CD4-positive, alpha-beta memory T cell (primary cell): ENCODE measurements around the gene CRTAC1. TPM values are rescaled to one million over a fixed set of nuclear protein-coding genes. Genes with fewer than 3 reads are reported as not detected.
A peak's percentile ranks its signal among the peaks of the same experiment; 100 is the strongest.

ENCODE experiments used
- CTCF ChIA-PET: fragments of 350-600 bp; sonication (Branson Sonifier 250); formaldehyde crosslinking; loops from one replicate; lab custom pipeline; 2021; ENCODE audit warnings: inconsistent platforms; ENCODE audit not compliant: partially characterized antibody; lab: Charles Lee
- POLR2A ChIA-PET: fragments of 350-600 bp; sonication (Branson Sonifier 250); formaldehyde crosslinking; loops from one replicate; lab custom pipeline; 2021; ENCODE audit not compliant: partially characterized antibody; lab: Charles Lee
- DNase-seq, 5 donors: peaks; one replicate each; pipeline versions ENCODE4 v3.0.0 to v3.0.0-alpha.2; 2020 to 2022; ENCODE audit warnings: mixed read lengths in 1 of 5
- H3K27ac ChIP-seq: one replicate; pipeline ENCODE4 v1.7.0; 2013; ENCODE audit warnings: low read depth, low read length
- H3K27me3 ChIP-seq: 2 replicates; pipeline ENCODE4 v1.7.0; 2013; ENCODE audit warnings: mild to moderate bottlenecking, low read length, moderate library complexity; ENCODE audit not compliant: insufficient read depth
- H3K36me3 ChIP-seq: 2 replicates; pipeline ENCODE4 v1.7.0; 2013; ENCODE audit warnings: mild to moderate bottlenecking, low read length, moderate library complexity; ENCODE audit not compliant: insufficient read depth
- H3K4me1 ChIP-seq: 2 replicates; pipeline ENCODE4 v1.7.0; 2013; ENCODE audit warnings: mild to moderate bottlenecking, low read length, moderate library complexity; ENCODE audit not compliant: insufficient read depth
- H3K4me3 ChIP-seq, 2 donors: one replicate each; pipeline ENCODE4 v1.7.0; 2013; ENCODE audit warnings: low read length in 2 of 2, mild to moderate bottlenecking in 1 of 2
- H3K9me3 ChIP-seq, 2 donors: one replicate each; pipeline ENCODE4 v1.7.0; 2013; ENCODE audit warnings: low read length in 2 of 2, control low read depth in 1 of 2; ENCODE audit not compliant: control insufficient read depth in 1 of 2
- H3K27ac Mint-ChIP-seq, 7 donors: one replicate each; pipeline ENCODE4 v1.8.0; 2020 to 2021; ENCODE audit warnings: mixed read lengths in 7 of 7, mild to moderate bottlenecking in 6 of 7, inconsistent platforms in 3 of 7, moderate library complexity in 3 of 7
- H3K27me3 Mint-ChIP-seq, 2 donors: one replicate each; pipeline ENCODE4 v1.8.0; 2020 to 2021; ENCODE audit warnings: mixed read lengths in 2 of 2
- H3K36me3 Mint-ChIP-seq, 2 donors: one replicate each; pipeline ENCODE4 v1.8.0; 2020 to 2021; ENCODE audit warnings: mixed read lengths in 2 of 2, inconsistent platforms in 1 of 2, mild to moderate bottlenecking in 1 of 2
- H3K4me1 Mint-ChIP-seq, 4 donors: one replicate each; pipeline ENCODE4 v1.8.0; 2020 to 2021; ENCODE audit warnings: mixed read lengths in 4 of 4, mild to moderate bottlenecking in 1 of 4
- H3K4me3 Mint-ChIP-seq, 8 donors: one replicate each; pipeline ENCODE4 v1.8.0; 2020 to 2021; ENCODE audit warnings: mixed read lengths in 8 of 8, mild to moderate bottlenecking in 7 of 8, moderate library complexity in 6 of 8, inconsistent platforms in 3 of 8
- H3K9me3 Mint-ChIP-seq, 8 donors: one replicate each; pipeline ENCODE4 v1.8.0; 2020 to 2021; ENCODE audit warnings: mixed read lengths in 8 of 8, mild to moderate bottlenecking in 5 of 8, inconsistent platforms in 3 of 8, moderate library complexity in 1 of 8
- intact Hi-C: fragments of 100-400 bp; cut with micrococcal nuclease; formaldehyde crosslinking; loops from one replicate; pipeline ENCODE4 v1.15.1; 2023
- polyA plus RNA-seq, 2 donors: library from polyadenylated mRNA; unstranded; fragments of 300-500 nt; fragmentation: Illumina TruSeq; gene quantifications; one replicate each; pipeline ENCODE4 v1.2.3, GENCODE V29; 2021
- total RNA-seq, 2 experiments: library from RNA; stranded (reverse); gene quantifications; one replicate each; pipeline ENCODE4 v1.2.3, GENCODE V29; 2021

The CRTAC1 gene
- total and polyA plus RNA-seq, 4 experiments from 2014 or later: not detected

- H3K4me1 ChIP-seq: peaks cover 16% of the 10 kb centered on the region
- no peak for DNase-seq
- no peaks in the 10 kb centered on the region for H3K9me3 ChIP-seq
- intact Hi-C loops: no loop called here
- Mint-ChIP-seq H3K27me3 (no peaks in the 10 kb centered on the region), H3K4me3 (no peak overlapping the region), H3K27ac (peak overlapping the region in 1 of 7 donors; percentile 6), H3K4me1 (peaks cover 9 to 31% (median 19%) of the 10 kb centered on the region in 4 donors), H3K9me3 (no peaks in the 10 kb centered on the region), H3K36me3 (peaks cover 0 to 8% of the 10 kb centered on the region in 2 donors)
- no peak overlapping the region for H3K4me3 ChIP-seq
- H3K27me3 ChIP-seq: no peaks in the 10 kb centered on the region
- ChIA-PET POLR2A (no interaction called here), CTCF (interaction anchor here (6.3 to 7.1 kb wide), 2 partner anchors 12 to 66 kb away, joined by 35 to 50 read pairs; no protein-coding TSS in a partner anchor)
- no peaks in the 10 kb centered on the region for H3K36me3 ChIP-seq
- H3K27ac ChIP-seq: no peak overlapping the region
Measured at GRCh38 chr10:97858001-97858439, 172.4 kb downstream of the CRTAC1 start.

- H3K36me3 ChIP-seq: no peaks in the 10 kb centered on the region
- H3K4me3 Mint-ChIP-seq: no peak overlapping the region
- CTCF ChIA-PET: interaction anchor here (1.8 kb wide), 1 partner anchor 14 kb away, joined by 12 read pairs; no protein-coding TSS in a partner anchor
- no peaks in the 10 kb centered on the region for H3K9me3 Mint-ChIP-seq
- no peak overlapping the region for H3K27ac Mint-ChIP-seq
- intact Hi-C loops: loop anchor here (5.0 kb wide), 2 partner anchors 62 to 278 kb away; partner anchors contain the start of gene R3HCC1L
- H3K9me3 ChIP-seq: no peaks in the 10 kb centered on the region
- no peak overlapping the region for H3K27ac ChIP-seq
- H3K4me1 Mint-ChIP-seq: peaks cover 30 to 57% (median 45%) of the 10 kb centered on the region in 4 donors
- H3K4me3 ChIP-seq: no peak overlapping the region
- H3K36me3 Mint-ChIP-seq: peaks cover 8 to 10% of the 10 kb centered on the region in 2 donors
- no peaks in the 10 kb centered on the region for H3K27me3 Mint-ChIP-seq
- no peak for DNase-seq
- peaks cover 44% of the 10 kb centered on the region for H3K4me1 ChIP-seq
- POLR2A ChIA-PET: no interaction called here
- H3K27me3 ChIP-seq: no peaks in the 10 kb centered on the region
Measured at GRCh38 chr10:97854743-97855142, 175.7 kb downstream of the CRTAC1 start.

- intact Hi-C loops: loop anchor here (5.0 kb wide), 2 partner anchors 61 to 279 kb away; partner anchors contain the start of gene R3HCC1L
- H3K36me3 ChIP-seq: no peaks in the 10 kb centered on the region
- peaks cover 34 to 58% (median 47%) of the 10 kb centered on the region in 4 donors for H3K4me1 Mint-ChIP-seq
Measured at GRCh38 chr10:97852840-97853405, 177.5 kb downstream of the CRTAC1 start.

GRCh38 chr10:97852277-97852676 is 178.1 kb downstream of the CRTAC1 start:
- Histone ChIP-seq H3K27ac (no peak overlapping the region), H3K36me3 (no peaks in the 10 kb centered on the region), H3K9me3 (no peaks in the 10 kb centered on the region), H3K4me1 (peaks cover 40% of the 10 kb centered on the region), H3K27me3 (no peaks in the 10 kb centered on the region), H3K4me3 (peak overlapping the region in 1 of 2 donors; percentile 76)
- no peaks in the 10 kb centered on the region for H3K9me3 Mint-ChIP-seq
- ChIA-PET POLR2A (interaction anchor here (1.1 to 4.9 kb wide), 2 partner anchors 9 to 16 kb away, joined by 3 to 56 read pairs; no protein-coding TSS in a partner anchor), CTCF (interaction anchor here (0.5 to 4.0 kb wide), 3 partner anchors 17 to 150 kb away, joined by 4 to 31 read pairs (median 4); no protein-coding TSS in a partner anchor)
- peak overlapping the region in 7 of 8 donors; percentile 90 to 96 (median 91) for H3K4me3 Mint-ChIP-seq
- H3K36me3 Mint-ChIP-seq: peaks cover 5 to 12% of the 10 kb centered on the region in 2 donors
- DNase-seq: no peak
- H3K4me1 Mint-ChIP-seq: peaks cover 31 to 52% (median 43%) of the 10 kb centered on the region in 4 donors
- H3K27ac Mint-ChIP-seq: peak overlapping the region in 6 of 7 donors; percentile 52 to 91 (median 67)
- intact Hi-C loops: loop anchor here (5.0 kb wide), 2 partner anchors 60 to 280 kb away; partner anchors contain the start of gene R3HCC1L
- H3K27me3 Mint-ChIP-seq: no peaks in the 10 kb centered on the region

More at GRCh38 chr10:97852840-97853405, 177.5 kb downstream of the CRTAC1 start:
- Mint-ChIP-seq H3K27ac (peak overlapping the region in 2 of 7 donors; percentile 61 to 87), H3K27me3 (no peaks in the 10 kb centered on the region), H3K4me3 (peak overlapping the region in 3 of 8 donors; percentile 17 to 60 (median 33)), H3K36me3 (peaks cover 5 to 12% of the 10 kb centered on the region in 2 donors), H3K9me3 (no peaks in the 10 kb centered on the region)
- Histone ChIP-seq H3K27ac (no peak overlapping the region), H3K4me3 (no peak overlapping the region), H3K4me1 (peaks cover 44% of the 10 kb centered on the region), H3K27me3 (no peaks in the 10 kb centered on the region), H3K9me3 (no peaks in the 10 kb centered on the region)
- no peak for DNase-seq
- CTCF ChIA-PET: interaction anchor here (1.3 to 4.0 kb wide), 4 partner anchors 16 to 62 kb away, joined by 4 to 31 read pairs (median 8); no protein-coding TSS in a partner anchor
- POLR2A ChIA-PET: interaction anchor here (4.9 kb wide), 1 partner anchor 16 kb away, joined by 56 read pairs; no protein-coding TSS in a partner anchor

- H3K36me3 Mint-ChIP-seq: peaks cover 5 to 12% of the 10 kb centered on the region in 2 donors
- H3K27me3 Mint-ChIP-seq: no peaks in the 10 kb centered on the region
- H3K27ac Mint-ChIP-seq: peak overlapping the region; percentile 52 to 91 (median 72)
- no peaks in the 10 kb centered on the region for H3K9me3 ChIP-seq
- peak overlapping the region; percentile 19 for H3K27ac ChIP-seq
- POLR2A ChIA-PET: interaction anchor here (1.1 to 4.9 kb wide), 6 partner anchors 8 to 165 kb away, joined by 3 to 56 read pairs (median 10); partner anchors contain the start of genes AVPI1 and ZFYVE27
- peaks cover 30 to 51% (median 44%) of the 10 kb centered on the region in 4 donors for H3K4me1 Mint-ChIP-seq
- H3K36me3 ChIP-seq: no peaks in the 10 kb centered on the region
- CTCF ChIA-PET: interaction anchor here (1.1 to 5.1 kb wide), 4 partner anchors 14 to 60 kb away, joined by 3 to 42 read pairs (median 18); no protein-coding TSS in a partner anchor
- peak; percentile 50 to 70 (median 57) for DNase-seq
- peaks cover 40% of the 10 kb centered on the region for H3K4me1 ChIP-seq
- intact Hi-C loops: loop anchor here (2.0 to 5.0 kb wide), 3 partner anchors 59 to 281 kb away; partner anchors contain the start of genes AVPI1 and R3HCC1L
- peak overlapping the region; percentile 76 to 79 for H3K4me3 ChIP-seq
- no peaks in the 10 kb centered on the region for H3K9me3 Mint-ChIP-seq
- H3K27me3 ChIP-seq: no peaks in the 10 kb centered on the region
- peak overlapping the region; percentile 90 to 96 (median 91) for H3K4me3 Mint-ChIP-seq
Measured at GRCh38 chr10:97851341-97852001, 178.9 kb downstream of the CRTAC1 start.

- H3K27me3 Mint-ChIP-seq: no peaks in the 10 kb centered on the region
- H3K36me3 Mint-ChIP-seq: peaks cover 5 to 12% of the 10 kb centered on the region in 2 donors
- H3K9me3 ChIP-seq: no peaks in the 10 kb centered on the region
- peak overlapping the region; percentile 19 for H3K27ac ChIP-seq
- H3K9me3 Mint-ChIP-seq: no peaks in the 10 kb centered on the region
- H3K27me3 ChIP-seq: no peaks in the 10 kb centered on the region
- peaks cover 40% of the 10 kb centered on the region for H3K4me1 ChIP-seq
- H3K36me3 ChIP-seq: no peaks in the 10 kb centered on the region
- peak; percentile 29 to 57 (median 34) for DNase-seq
- H3K4me3 ChIP-seq: peak overlapping the region; percentile 76 to 79
- ChIA-PET POLR2A (interaction anchor here (0.8 to 4.9 kb wide), 9 partner anchors 11 to 164 kb away, joined by 3 to 56 read pairs (median 9); partner anchors contain the start of genes AVPI1 and ZFYVE27), CTCF (interaction anchor here (0.5 to 5.1 kb wide), 6 partner anchors 15 to 69 kb away, joined by 3 to 42 read pairs (median 4); no protein-coding TSS in a partner anchor)
- intact Hi-C loops: loop anchor here (1.0 to 5.0 kb wide), 4 partner anchors 19 to 282 kb away; partner anchors contain the start of genes AVPI1 and R3HCC1L
- H3K4me1 Mint-ChIP-seq: peaks cover 30 to 49% (median 42%) of the 10 kb centered on the region in 4 donors
- peak overlapping the region; percentile 90 to 96 (median 91) for H3K4me3 Mint-ChIP-seq
- peak overlapping the region; percentile 87 to 92 (median 91) for H3K27ac Mint-ChIP-seq
Measured at GRCh38 chr10:97850446-97850845, 180.0 kb downstream of the CRTAC1 start.
